K562 (cell line): ENCODE data around the gene MPIG6B. TPM values are rescaled to one million over a fixed set of nuclear protein-coding genes. Genes with fewer than 3 reads are reported as not detected.

ENCODE experiments used
- ARID1B ChIP-seq: fragments of 450-650 bp; IDR thresholded peaks from 2 replicates; pipeline ENCODE4 v1.6.1; 2016; ENCODE audit warnings: antibody characterized with exemption, mild to moderate bottlenecking, inconsistent platforms
- ARID3B ChIP-seq: fragments of 250-450 bp; sonication (Bioruptor Pico); IDR thresholded peaks from 2 replicates; pipeline ENCODE4 v1.4.0; 2020; ENCODE audit warnings: borderline replicate concordance
- CGGBP1 ChIP-seq: fragments of 250-450 bp; sonication (Bioruptor Pico); IDR thresholded peaks from 2 replicates; pipeline ENCODE4 v1.9.0; 2021; ENCODE audit warnings: mild to moderate bottlenecking
- CHCHD3 ChIP-seq: fragments of 250-450 bp; sonication (Bioruptor Pico); IDR thresholded peaks from 2 replicates; pipeline ENCODE4 v2.1.2; 2022; ENCODE audit warnings: mild to moderate bottlenecking
- CTCFL ChIP-seq: IDR thresholded peaks from 2 replicates; pipeline ENCODE4 v1.6.1; 2011; ENCODE audit warnings: borderline replicate concordance, low read depth, mild to moderate bottlenecking, moderate library complexity, low read length; ENCODE audit not compliant: insufficient read depth, poor library complexity, severe bottlenecking
- HDAC3 ChIP-seq: fragments of 450-650 bp; IDR thresholded peaks from 2 replicates; pipeline ENCODE4 v1.6.1; 2018; ENCODE audit warnings: borderline replicate concordance, mild to moderate bottlenecking, moderate library complexity; ENCODE audit not compliant: partially characterized antibody
- IFI16 ChIP-seq: fragments of 250-450 bp; sonication (Bioruptor Pico); IDR thresholded peaks from 2 replicates; pipeline ENCODE4 v2.1.2; 2022; ENCODE audit warnings: mild to moderate bottlenecking, inconsistent platforms
- KDM5B ChIP-seq: fragments of 200-600 bp; sonication (generic); IDR thresholded peaks from 2 replicates; pipeline ENCODE4 v1.6.1; 2012; ENCODE audit warnings: low read depth, mild to moderate bottlenecking, moderate library complexity, low read length, control low read depth, inconsistent platforms; ENCODE audit not compliant: insufficient replicate concordance
- MECOM ChIP-seq: fragments of 250-450 bp; sonication (Bioruptor Pico); IDR thresholded peaks from 2 replicates; pipeline ENCODE4 v1.8.0; 2022; ENCODE audit warnings: inconsistent platforms
- NR2C1 ChIP-seq, 2 experiments: fragments of 450-650 bp; IDR thresholded peaks; 2 replicates each; pipeline ENCODE4 v1.6.1; 2017; ENCODE audit warnings: mild to moderate bottlenecking in 2 of 2, antibody characterized with exemption in 1 of 2, inconsistent platforms in 1 of 2, missing compliant biosample characterization in 1 of 2, missing genetic modification characterization in 1 of 2
- POLR2H ChIP-seq: IDR thresholded peaks from 2 replicates; pipeline ENCODE4 v1.6.1; 2016; ENCODE audit warnings: missing genetic modification characterization, low read depth, mild to moderate bottlenecking, control low read depth, missing compliant biosample characterization, moderate library complexity
- RAD21 ChIP-seq, 2 experiments: fragments of 250-450 bp in 1 of 2; fragments of 450-650 bp in 1 of 2; sonication (Bioruptor Pico) in 1 of 2; formaldehyde crosslinking in 1 of 2; IDR thresholded peaks in 1 of 2; conservative IDR thresholded peaks in 1 of 2; 2 replicates each; pipeline versions ENCODE4 v1.4.0 to v1.8.0; 2020 to 2022; ENCODE audit warnings: mild to moderate bottlenecking in 2 of 2, moderate library complexity in 1 of 2
- TCF3 ChIP-seq: sonication (generic); formaldehyde crosslinking; IDR thresholded peaks from 2 replicates; pipeline ENCODE4 v1.4.0; 2020; ENCODE audit warnings: mild to moderate bottlenecking, missing genetic modification reagents
- U2AF1 ChIP-seq: fragments of 200-400 bp; formaldehyde crosslinking; optimal IDR thresholded peaks from 2 replicates; pipeline ENCODE3; 2017; ENCODE audit warnings: mild to moderate bottlenecking, low read depth, low read length, moderate library complexity
- ZBTB33 ChIP-seq: sonication (generic); formaldehyde crosslinking; IDR thresholded peaks from 2 replicates; pipeline ENCODE4 v1.8.1; 2023; ENCODE audit warnings: mild to moderate bottlenecking, missing genetic modification reagents
- ZFP36 ChIP-seq: fragments of 150-350 bp; IDR thresholded peaks from 2 replicates; pipeline ENCODE4 v1.6.1; 2018; ENCODE audit warnings: low read length, low read depth; ENCODE audit not compliant: partially characterized antibody
- ZNF134 ChIP-seq: fragments of 250-450 bp; sonication (Bioruptor Pico); conservative IDR thresholded peaks from 2 replicates; pipeline ENCODE4 v1.4.0; 2020
- ZNF175 ChIP-seq: fragments of 200-800 bp; sonication (Bioruptor generic); IDR thresholded peaks from 2 replicates; pipeline ENCODE4 v1.6.1; 2016; ENCODE audit warnings: low read depth, mild to moderate bottlenecking, missing genetic modification characterization, missing compliant biosample characterization
- ZNF584 ChIP-seq: fragments of 200-800 bp; sonication (Bioruptor generic); IDR thresholded peaks from 2 replicates; pipeline ENCODE4 v1.6.1; 2016; ENCODE audit warnings: low read depth, mild to moderate bottlenecking, missing genetic modification characterization, missing compliant biosample characterization
- polyA plus RNA-seq, 8 experiments: library from polyadenylated mRNA; depleted of rRNA in 4 of 8; stranded (reverse) in 5 of 8; unstranded in 3 of 8; fragments of >200 nt; fragmentation: Nextera tagmentation in 2 of 8; fragmentation: Illumina TruSeq in 1 of 8; extraction: Ambion mirVana in 2 of 8; extraction: Trizol in 1 of 8; gene quantifications; 2 replicates each; pipeline versions ENCODE4 v1.2.1 to v1.2.3, GENCODE V29; 2011 to 2014; ENCODE audit warnings: inconsistent platforms in 1 of 8, missing spikeins in 1 of 8
- total RNA-seq, 7 experiments: library from RNA; depleted of rRNA in 6 of 7; stranded (reverse); fragments of >200 nt in 6 of 7; fragmentation: Illumina TruSeq in 2 of 7; extraction: Trizol in 2 of 7; gene quantifications; 2 replicates each; pipeline versions ENCODE4 v1.2.1 to v1.2.3, GENCODE V29; 2011 to 2021; ENCODE audit warnings: low replicate concordance in 1 of 7

MPIG6B gene
- total and polyA plus RNA-seq, 9 of the 15 experiments (the other 6 are each of a cell fraction or from before 2014, with no cell fraction given): 0.11 to 1.2 (median 0.28) TPM; not detected in 1

- no peak for TF ChIP-seq ARID1B
- no peak for TF ChIP-seq TCF3 (CRISPR knock-in tag)
- TF ChIP-seq CHCHD3 (CRISPR knock-in tag): 0 out of 2 replicates have a peak, but pooled peaks have one; percentile 18
- no peak for TF ChIP-seq NR2C1 (IDR thresholded peaks at IDR 0.05)
- no peak for TF ChIP-seq NR2C1 (tag; IDR thresholded peaks at IDR 0.05)
- TF ChIP-seq ARID3B (CRISPR knock-in tag): no peak
- no peak for TF ChIP-seq ZNF134
- peak; percentile 12 for TF ChIP-seq KDM5B
- TF ChIP-seq HDAC3: no peak
- TF ChIP-seq MECOM (CRISPR knock-in tag): no peak
- TF ChIP-seq ZNF175 (CRISPR knock-in tag): no peak
- TF ChIP-seq IFI16 (CRISPR knock-in tag): no peak
- TF ChIP-seq RAD21 (CRISPR knock-in tag; conservative IDR thresholded peaks at IDR 0.05 in 1 of 2, IDR thresholded peaks at IDR 0.05 in 1 of 2): no peak
- TF ChIP-seq CGGBP1: no peak
- TF ChIP-seq ZBTB33 (CRISPR knock-in tag): no peak
- no peak for TF ChIP-seq POLR2H (tag)
- TF ChIP-seq CTCFL: no peak
- TF ChIP-seq ZNF584 (CRISPR knock-in tag): no peak
- TF ChIP-seq ZFP36: no peak
- TF ChIP-seq U2AF1: no peak
Measured at GRCh38 chr6:31775633-31776484, 52.7 kb downstream of the MPIG6B start (continued).
